Upper lobe of left lung (tissue), 4 donors: Measurements from ENCODE around the gene XRCC6.

Experiments
- POLR2AphosphoS5 ChIP-seq, 2 donors: sonication (generic); formaldehyde crosslinking; IDR thresholded peaks; one replicate each; pipeline ENCODE4 v1.5.1; 2017; ENCODE audit warnings: antibody characterized with exemption in 2 of 2
- TF ChIP-seq, protein P1 (sequence below), 6 experiments: fragments of 450-650 bp in 4 of 6; fragments of 200-600 bp in 2 of 6; sonication (generic) in 2 of 6; IDR thresholded peaks; one replicate each; pipeline ENCODE4 v1.5.1; 2016 to 2019; ENCODE audit warnings: antibody characterized with exemption in 6 of 6

DNA sequence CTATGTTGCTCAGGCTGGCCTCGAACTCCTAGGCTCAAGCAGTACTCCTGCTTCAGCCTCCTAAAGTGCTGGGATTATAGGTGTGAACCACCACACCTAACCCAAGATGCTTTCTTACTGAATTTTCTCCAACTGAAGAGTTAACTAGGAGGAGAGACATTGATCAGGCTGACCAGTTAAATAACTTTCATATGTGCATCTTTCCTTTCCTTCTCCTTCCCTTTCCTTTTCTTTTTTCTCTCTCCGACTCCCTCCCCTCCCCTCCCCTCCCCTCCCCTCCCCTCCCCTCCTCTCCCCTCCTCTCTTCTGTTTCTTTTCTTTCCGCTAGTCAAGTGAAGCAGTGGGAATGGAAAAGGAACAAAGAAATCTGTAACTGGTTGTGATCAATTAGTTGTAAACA, 26.7 kb downstream of the XRCC6 start:
- TF ChIP-seq, protein P1, sequence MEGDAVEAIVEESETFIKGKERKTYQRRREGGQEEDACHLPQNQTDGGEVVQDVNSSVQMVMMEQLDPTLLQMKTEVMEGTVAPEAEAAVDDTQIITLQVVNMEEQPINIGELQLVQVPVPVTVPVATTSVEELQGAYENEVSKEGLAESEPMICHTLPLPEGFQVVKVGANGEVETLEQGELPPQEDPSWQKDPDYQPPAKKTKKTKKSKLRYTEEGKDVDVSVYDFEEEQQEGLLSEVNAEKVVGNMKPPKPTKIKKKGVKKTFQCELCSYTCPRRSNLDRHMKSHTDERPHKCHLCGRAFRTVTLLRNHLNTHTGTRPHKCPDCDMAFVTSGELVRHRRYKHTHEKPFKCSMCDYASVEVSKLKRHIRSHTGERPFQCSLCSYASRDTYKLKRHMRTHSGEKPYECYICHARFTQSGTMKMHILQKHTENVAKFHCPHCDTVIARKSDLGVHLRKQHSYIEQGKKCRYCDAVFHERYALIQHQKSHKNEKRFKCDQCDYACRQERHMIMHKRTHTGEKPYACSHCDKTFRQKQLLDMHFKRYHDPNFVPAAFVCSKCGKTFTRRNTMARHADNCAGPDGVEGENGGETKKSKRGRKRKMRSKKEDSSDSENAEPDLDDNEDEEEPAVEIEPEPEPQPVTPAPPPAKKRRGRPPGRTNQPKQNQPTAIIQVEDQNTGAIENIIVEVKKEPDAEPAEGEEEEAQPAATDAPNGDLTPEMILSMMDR (IDR thresholded peaks at IDR 0.05): no peak
- no peak for TF ChIP-seq POLR2AphosphoS5 (IDR thresholded peaks at IDR 0.05)
